ENCODE measurements around the gene CFAP69. TPM values are rescaled to one million over a fixed set of nuclear protein-coding genes. Genes with fewer than 3 reads are reported as not detected.

The CFAP69 gene
- total RNA-seq, 2 experiments from 2014 or later, result 0.25 to 0.31 TPM

DNA sequence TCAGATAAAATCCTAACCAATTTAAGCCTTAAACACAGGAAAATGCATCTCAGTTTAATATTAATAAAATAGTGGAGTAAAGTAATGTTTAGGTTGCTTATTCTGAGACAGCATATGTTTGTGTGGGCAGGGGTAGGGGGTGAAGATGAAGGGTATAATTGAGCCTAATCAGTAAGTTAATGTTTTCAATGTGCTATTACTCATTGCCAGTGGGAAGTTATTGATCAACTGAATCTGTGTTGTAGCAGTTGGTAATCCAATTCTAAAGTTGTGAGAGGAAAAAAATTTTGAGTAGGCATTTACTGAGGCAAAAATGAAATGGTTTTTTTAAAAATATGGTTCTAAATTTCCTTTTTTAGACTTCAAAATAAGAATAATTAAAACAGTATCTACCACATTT is 16.5 kb downstream of the CFAP69 start:
- DNase-seq, result no peak
- no peaks in the 10 kb centered on the region for H3K9me3 Mint-ChIP-seq
- no peaks in the 10 kb centered on the region for H3K4me1 Mint-ChIP-seq (ENCODE audit: low read depth)
- peaks cover 3% of the 10 kb centered on the region for H3K27me3 Mint-ChIP-seq (ENCODE audit: low read depth)
- no peaks in the 10 kb centered on the region for H3K36me3 Mint-ChIP-seq (ENCODE audit: low read depth)
- intact Hi-C loops (cut with micrococcal nuclease), result loop anchor here (5.0 kb wide), 1 partner anchor 36 kb away; no protein-coding TSS in a partner anchor
- CTCF ChIA-PET, result interaction anchor here (1.3 to 2.4 kb wide), 2 partner anchors 50 to 166 kb away, joined by 3 to 10 read pairs; partner anchors contain the start of gene STEAP2
- H3K4me3 Mint-ChIP-seq, result no peak overlapping the region
- H3K27ac Mint-ChIP-seq, result no peak overlapping the region

DNA sequence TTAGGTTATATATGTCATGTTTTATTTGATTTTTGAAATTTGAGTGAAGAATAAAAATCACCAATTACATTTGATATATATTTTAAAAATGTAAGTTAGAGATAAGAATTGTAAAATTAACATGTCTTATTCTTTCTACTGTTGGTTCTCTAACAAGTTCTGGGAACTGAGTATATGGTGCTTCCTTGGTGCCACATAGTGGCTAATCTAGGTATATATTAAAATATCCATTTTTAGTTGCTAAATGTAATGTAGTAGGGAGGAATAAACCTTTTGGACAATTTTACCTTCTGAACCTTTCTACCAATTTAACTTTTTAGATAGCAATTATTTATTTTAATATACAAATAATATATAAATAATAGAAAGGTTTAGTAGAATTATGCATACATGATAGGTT is 17.5 kb downstream of the CFAP69 start:
- Mint-ChIP-seq H3K4me1 (ENCODE audit: low read depth) (no peaks in the 10 kb centered on the region), H3K27ac (no peak overlapping the region), H3K4me3 (no peak overlapping the region), H3K9me3 (no peaks in the 10 kb centered on the region), H3K27me3 (ENCODE audit: low read depth) (peaks cover 3% of the 10 kb centered on the region), H3K36me3 (ENCODE audit: low read depth) (no peaks in the 10 kb centered on the region)
- intact Hi-C loops (cut with micrococcal nuclease), result loop anchor here (1.0 to 5.0 kb wide), 4 partner anchors 17 to 165 kb away; partner anchors contain the start of genes CFAP69 and STEAP1
- no peak for DNase-seq
- CTCF ChIA-PET, result interaction anchor here (2.7 kb wide), 1 partner anchor 109 kb away, joined by 21 read pairs; the partner anchor contains the start of gene STEAP1

DNA sequence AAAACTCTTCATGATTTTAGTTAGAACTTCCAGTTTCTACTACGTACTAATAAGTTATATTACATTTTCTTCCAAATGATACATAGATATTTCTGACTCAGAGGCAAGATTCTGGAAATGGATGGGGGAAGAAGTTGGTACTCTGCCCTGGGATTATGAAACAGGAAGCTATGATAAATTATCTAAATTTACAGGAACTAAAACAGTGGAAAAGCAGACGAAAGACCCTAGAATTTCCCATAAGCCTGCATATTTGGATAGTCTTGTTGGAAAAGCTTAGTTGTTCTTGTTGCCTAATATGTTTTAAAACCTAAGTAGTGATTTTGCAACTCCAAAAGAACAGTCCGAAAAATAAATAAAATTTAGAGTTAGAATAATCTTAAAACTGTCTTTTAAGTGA is 21.8 kb downstream of the CFAP69 start:
- H3K27me3 Mint-ChIP-seq (ENCODE audit: low read depth), result peaks cover 2% of the 10 kb centered on the region
- intact Hi-C loops (cut with micrococcal nuclease), result no loop called here
- CTCF ChIA-PET, result interaction anchor here (0.6 to 0.9 kb wide), 2 partner anchors 113 to 160 kb away, joined by 3 read pairs; no protein-coding TSS in a partner anchor

DNA sequence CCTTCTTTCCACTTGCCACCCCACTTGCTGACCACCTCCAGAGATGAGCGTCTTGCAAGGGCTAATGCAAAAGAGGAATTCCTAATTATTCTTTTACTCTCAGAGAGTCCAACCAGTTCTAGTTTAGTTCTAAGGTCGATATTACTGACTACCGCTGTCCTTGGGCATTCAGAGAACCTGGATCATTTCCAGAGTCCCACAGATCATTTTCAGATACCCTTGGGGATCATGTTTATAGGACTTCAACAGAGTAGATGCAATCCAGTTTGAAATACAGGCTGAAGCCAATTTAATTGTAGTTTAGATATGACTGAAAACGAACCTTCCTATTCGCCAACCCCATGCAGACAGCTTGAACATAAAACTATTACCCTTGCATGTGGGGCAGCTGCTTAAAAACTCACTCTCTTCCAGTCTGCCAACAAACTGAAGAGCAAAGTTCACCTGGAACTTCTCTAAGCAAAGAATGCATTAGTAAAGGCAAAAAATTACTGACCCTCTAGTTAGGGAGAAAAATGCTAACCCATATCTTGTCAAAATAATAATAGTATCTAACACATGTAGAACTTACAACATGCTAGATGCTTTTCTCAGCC is 22.4 kb downstream of the CFAP69 start:
- no peaks in the 10 kb centered on the region for H3K9me3 Mint-ChIP-seq
- DNase-seq, result no peak
- H3K4me3 Mint-ChIP-seq, result no peak overlapping the region
- H3K27ac Mint-ChIP-seq, result no peak overlapping the region
- H3K4me1 Mint-ChIP-seq (ENCODE audit: low read depth), result no peaks in the 10 kb centered on the region
- intact Hi-C loops (cut with micrococcal nuclease), result no loop called here
- peaks cover 2% of the 10 kb centered on the region for H3K27me3 Mint-ChIP-seq (ENCODE audit: low read depth)
- H3K36me3 Mint-ChIP-seq (ENCODE audit: low read depth), result no peaks in the 10 kb centered on the region
- CTCF ChIA-PET, result interaction anchor here (0.6 to 0.9 kb wide), 2 partner anchors 114 to 160 kb away, joined by 3 read pairs; no protein-coding TSS in a partner anchor

More for the DNA sequence above, 21.8 kb downstream of the CFAP69 start:
- no peaks in the 10 kb centered on the region for H3K4me1 Mint-ChIP-seq (ENCODE audit: low read depth)
- no peak overlapping the region for H3K4me3 Mint-ChIP-seq
- DNase-seq, result no peak
- H3K27ac Mint-ChIP-seq, result no peak overlapping the region
- no peaks in the 10 kb centered on the region for H3K36me3 Mint-ChIP-seq (ENCODE audit: low read depth)
- no peaks in the 10 kb centered on the region for H3K9me3 Mint-ChIP-seq

- no peak overlapping the region for H3K27ac Mint-ChIP-seq
- no peaks in the 10 kb centered on the region for H3K36me3 Mint-ChIP-seq (ENCODE audit: low read depth)
- H3K9me3 Mint-ChIP-seq, result no peaks in the 10 kb centered on the region
- peaks cover 2% of the 10 kb centered on the region for H3K27me3 Mint-ChIP-seq (ENCODE audit: low read depth)
- H3K4me1 Mint-ChIP-seq (ENCODE audit: low read depth), result no peaks in the 10 kb centered on the region
- H3K4me3 Mint-ChIP-seq, result no peak overlapping the region
- intact Hi-C loops (cut with micrococcal nuclease), result no loop called here
- no peak for DNase-seq
- CTCF ChIA-PET, result no interaction called here
These were observed 24.2 kb downstream of the CFAP69 start for GRCh38 chr7:90269163-90269562.

GRCh38 chr7:90270431-90271178 is 25.6 kb downstream of the CFAP69 start:
- H3K9me3 Mint-ChIP-seq, result no peaks in the 10 kb centered on the region

DNA sequence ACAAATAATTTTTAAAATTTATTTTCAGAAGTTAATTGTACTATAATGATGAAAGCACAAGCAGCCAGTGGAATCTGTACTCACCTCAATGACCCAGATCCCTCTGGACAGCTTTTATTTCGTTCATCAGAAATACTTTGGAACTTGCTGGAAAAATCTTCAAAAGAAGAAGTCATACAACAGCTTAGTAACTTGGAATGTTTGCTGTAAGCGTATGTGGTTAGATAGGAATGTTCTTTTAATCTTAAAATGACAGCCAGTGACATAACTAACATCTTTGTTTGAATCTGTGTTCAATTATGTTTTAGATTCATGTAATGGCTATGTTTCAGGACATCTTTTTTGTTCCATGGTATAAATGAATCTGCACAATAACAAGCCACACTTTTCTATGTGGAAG is 26.8 kb downstream of the CFAP69 start:
- Mint-ChIP-seq H3K9me3 (no peaks in the 10 kb centered on the region), H3K4me1 (ENCODE audit: low read depth) (no peaks in the 10 kb centered on the region)

More at GRCh38 chr7:90270431-90271178, 25.6 kb downstream of the CFAP69 start:
- Mint-ChIP-seq H3K27ac (no peak overlapping the region), H3K27me3 (ENCODE audit: low read depth) (no peaks in the 10 kb centered on the region), H3K4me3 (no peak overlapping the region), H3K36me3 (ENCODE audit: low read depth) (no peaks in the 10 kb centered on the region), H3K4me1 (ENCODE audit: low read depth) (no peaks in the 10 kb centered on the region)
- CTCF ChIA-PET, result interaction anchor here (1.3 kb wide), 1 partner anchor 10 kb away, joined by 3 read pairs; no protein-coding TSS in a partner anchor
- DNase-seq, result no peak
- intact Hi-C loops (cut with micrococcal nuclease), result no loop called here

DNA sequence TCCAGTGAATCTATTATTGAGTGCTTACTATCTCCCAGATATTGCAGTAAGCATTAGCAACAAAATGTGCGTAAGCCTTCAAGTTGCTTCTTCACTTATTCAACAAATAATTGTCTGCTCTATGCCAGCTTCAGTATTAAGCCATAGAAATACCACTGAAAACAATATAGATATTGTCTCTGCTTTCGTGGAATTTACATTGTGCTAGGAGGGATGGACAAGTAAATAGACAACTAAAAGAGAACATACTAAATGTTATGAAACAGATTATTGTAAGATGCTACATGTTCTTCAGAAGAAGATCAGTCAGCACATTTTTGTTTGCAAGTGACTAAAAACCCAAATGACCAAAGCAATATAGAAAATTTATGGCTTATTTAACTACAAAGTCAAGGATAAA is 27.3 kb downstream of the CFAP69 start:
- CTCF ChIA-PET, result interaction anchor here (1.3 kb wide), 1 partner anchor 12 kb away, joined by 3 read pairs; no protein-coding TSS in a partner anchor
- intact Hi-C loops (cut with micrococcal nuclease), result no loop called here
- H3K36me3 Mint-ChIP-seq (ENCODE audit: low read depth), result no peaks in the 10 kb centered on the region
- no peak for DNase-seq
- H3K27me3 Mint-ChIP-seq (ENCODE audit: low read depth), result no peaks in the 10 kb centered on the region
- no peak overlapping the region for H3K27ac Mint-ChIP-seq
- no peaks in the 10 kb centered on the region for H3K4me1 Mint-ChIP-seq (ENCODE audit: low read depth)
- H3K9me3 Mint-ChIP-seq, result no peaks in the 10 kb centered on the region
- H3K4me3 Mint-ChIP-seq, result no peak overlapping the region

More for the DNA sequence above, 26.8 kb downstream of the CFAP69 start:
- CTCF ChIA-PET, result interaction anchor here (1.3 kb wide), 1 partner anchor 11 kb away, joined by 3 read pairs; no protein-coding TSS in a partner anchor
- Mint-ChIP-seq H3K36me3 (ENCODE audit: low read depth) (no peaks in the 10 kb centered on the region), H3K4me3 (no peak overlapping the region), H3K27ac (no peak overlapping the region), H3K27me3 (ENCODE audit: low read depth) (no peaks in the 10 kb centered on the region)
- no peak for DNase-seq
- intact Hi-C loops (cut with micrococcal nuclease), result no loop called here

DNA sequence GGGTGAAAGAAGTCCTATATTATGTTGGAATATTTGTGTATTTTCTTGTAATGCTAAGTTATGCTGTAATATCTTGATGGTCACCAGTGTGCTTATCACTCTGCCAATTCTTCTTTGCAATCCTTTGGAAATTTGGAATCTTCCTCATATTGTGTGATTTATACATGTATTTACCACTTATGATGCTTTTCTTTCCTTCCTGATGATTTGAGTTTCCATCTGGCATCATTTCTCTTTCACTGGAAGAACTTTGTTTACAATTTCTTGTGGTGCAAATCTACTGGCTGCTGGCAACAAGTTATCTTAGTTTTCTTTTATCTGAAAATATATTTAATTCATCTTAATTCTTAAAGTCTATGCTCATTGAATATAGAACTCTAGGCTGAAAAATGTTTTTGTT is 29.2 kb downstream of the CFAP69 start:
- intact Hi-C loops (cut with micrococcal nuclease), result no loop called here

DNA sequence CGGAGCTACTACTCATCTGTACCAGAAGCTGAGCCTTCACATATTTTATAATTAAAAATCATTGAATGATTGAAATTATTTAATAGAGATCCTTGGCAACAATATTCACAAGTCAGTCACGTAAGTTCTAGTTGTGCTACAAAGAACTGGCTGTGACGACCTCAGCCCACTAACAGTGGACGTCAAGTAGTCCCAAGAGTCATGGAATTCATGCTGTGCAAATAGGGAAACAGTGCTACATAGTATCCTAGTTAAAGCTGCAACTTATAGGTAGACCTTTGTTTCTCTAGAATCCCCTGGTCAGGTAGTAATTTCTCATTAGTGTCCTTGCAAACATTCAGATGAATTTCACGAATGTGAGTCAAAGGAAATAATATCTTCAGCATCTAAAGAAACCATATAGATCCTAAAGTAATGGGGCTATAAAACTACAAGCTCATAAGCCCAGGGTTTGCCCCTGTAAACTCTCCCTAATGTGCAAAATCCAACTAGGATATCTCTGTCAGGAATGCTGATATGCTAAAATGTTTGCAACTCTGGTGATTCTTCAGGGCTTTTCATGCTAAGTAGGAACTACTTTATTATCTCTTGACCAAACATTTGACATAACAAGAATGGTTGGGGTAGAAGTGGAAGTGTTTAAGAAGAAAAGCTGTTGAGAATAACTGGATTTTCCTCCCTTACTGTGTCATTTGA is 31.2 kb downstream of the CFAP69 start:
- intact Hi-C loops (cut with micrococcal nuclease), result no loop called here
- no peak overlapping the region for H3K27ac Mint-ChIP-seq
- no peaks in the 10 kb centered on the region for H3K9me3 Mint-ChIP-seq
- H3K27me3 Mint-ChIP-seq (ENCODE audit: low read depth), result no peaks in the 10 kb centered on the region
- no peaks in the 10 kb centered on the region for H3K36me3 Mint-ChIP-seq (ENCODE audit: low read depth)
- DNase-seq, result no peak
- no peak overlapping the region for H3K4me3 Mint-ChIP-seq
- CTCF ChIA-PET, result no interaction called here
- no peaks in the 10 kb centered on the region for H3K4me1 Mint-ChIP-seq (ENCODE audit: low read depth)

More for the DNA sequence above, 29.2 kb downstream of the CFAP69 start:
- Mint-ChIP-seq H3K4me1 (ENCODE audit: low read depth) (no peaks in the 10 kb centered on the region), H3K4me3 (no peak overlapping the region), H3K27ac (no peak overlapping the region), H3K9me3 (no peaks in the 10 kb centered on the region), H3K27me3 (ENCODE audit: low read depth) (no peaks in the 10 kb centered on the region), H3K36me3 (ENCODE audit: low read depth) (no peaks in the 10 kb centered on the region)
- DNase-seq, result no peak
- CTCF ChIA-PET, result no interaction called here

DNA sequence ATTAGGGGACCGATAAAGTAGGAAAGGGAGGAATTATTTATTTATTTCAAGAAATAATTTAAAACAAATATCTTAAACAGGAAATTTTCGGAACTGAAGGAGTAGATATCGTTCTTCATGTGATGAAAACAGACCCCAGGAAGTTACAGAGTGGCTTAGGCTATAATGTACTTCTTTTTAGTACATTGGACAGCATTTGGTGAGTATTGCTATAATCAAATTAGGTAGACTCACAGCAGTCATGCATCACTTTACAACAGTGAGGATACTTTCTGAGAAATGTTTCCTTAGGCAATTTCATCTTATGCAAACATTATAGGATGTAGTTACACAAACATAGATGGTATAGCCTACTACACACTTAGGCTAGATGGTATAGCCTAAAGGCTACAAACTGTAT is 43.2 kb downstream of the CFAP69 start:
- Mint-ChIP-seq H3K4me1 (ENCODE audit: low read depth) (no peaks in the 10 kb centered on the region), H3K36me3 (ENCODE audit: low read depth) (no peaks in the 10 kb centered on the region), H3K27me3 (ENCODE audit: low read depth) (peaks cover 5% of the 10 kb centered on the region), H3K9me3 (peaks cover 6% of the 10 kb centered on the region), H3K27ac (no peak overlapping the region), H3K4me3 (no peak overlapping the region)
- CTCF ChIA-PET, result no interaction called here
- intact Hi-C loops (cut with micrococcal nuclease), result no loop called here
- no peak for DNase-seq

Measured in activated naive CD4-positive, alpha-beta T cell treated with anti-CD3 and anti-CD28 coated beads for 36 hours (primary cell).